Measurements from ENCODE around the gene SMAP2.

The SMAP2 gene

DNA sequence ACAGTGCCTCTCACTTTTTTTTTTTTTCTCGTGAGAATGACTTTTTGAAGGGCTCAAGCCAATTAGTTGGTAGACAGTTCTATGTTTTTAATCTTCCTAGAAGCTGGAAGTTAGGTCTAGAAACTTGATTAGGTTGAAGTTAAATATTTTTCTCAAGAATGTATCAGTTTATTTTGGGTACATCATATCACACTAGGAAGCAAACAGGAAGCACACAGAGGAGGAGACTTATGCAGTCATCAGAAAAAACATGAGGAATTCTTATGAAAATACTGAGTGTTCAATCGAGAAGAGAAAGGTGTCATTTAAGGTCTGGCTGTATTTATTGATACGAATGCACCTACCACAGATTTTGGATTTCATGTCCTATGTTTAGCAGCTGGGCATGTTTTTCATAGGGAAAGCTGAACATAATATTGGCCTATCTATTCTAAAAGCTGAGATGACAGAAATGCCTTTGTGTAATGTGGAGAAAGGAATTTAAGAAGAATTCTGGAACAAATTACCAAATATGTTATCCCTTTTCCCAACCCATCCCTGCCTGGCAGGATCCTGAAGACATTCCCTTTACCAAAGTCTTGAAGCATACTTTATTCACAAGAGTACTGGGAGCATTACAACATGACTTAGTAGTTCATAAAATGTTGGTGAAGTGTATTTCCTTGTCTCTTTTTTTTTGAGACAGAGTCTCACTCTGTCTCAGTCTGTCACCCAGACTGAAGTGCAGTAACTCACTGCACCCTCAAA is 59.3 kb downstream of the SMAP2 start:
- no peak for TF ChIP-seq CTCF (IDR thresholded peaks at IDR 0.05; ENCODE audit: insufficient read depth, missing control alignments)
- FAIRE-seq (no peak), DNase-seq (ENCODE audit: insufficient read length, low spot score) (no peak)

DNA sequence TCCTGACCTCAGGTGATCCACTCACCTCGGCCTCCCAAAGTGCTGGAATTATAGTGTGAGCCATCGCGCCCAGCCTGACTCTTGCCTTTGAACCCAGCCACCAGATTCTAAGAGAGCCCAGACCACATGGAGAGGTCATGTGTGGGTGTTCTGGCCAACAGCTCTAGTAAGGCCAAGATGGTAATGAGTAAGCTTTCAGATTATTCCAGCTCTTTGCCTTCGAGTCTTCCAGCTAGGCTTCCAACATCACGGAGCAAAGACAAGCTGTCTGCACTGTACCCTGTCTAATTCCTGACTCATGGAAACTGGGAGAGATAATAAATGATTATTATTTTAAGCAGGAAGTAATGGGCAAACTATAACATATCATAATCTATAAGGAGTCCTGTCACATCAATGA is 61.9 kb downstream of the SMAP2 start:
- DNase-seq (ENCODE audit: insufficient read length, low spot score) = no peak
- FAIRE-seq = no peak
- TF ChIP-seq CTCF (IDR thresholded peaks at IDR 0.05; ENCODE audit: insufficient read depth, missing control alignments) = no peak

GRCh38 chr1:40435876-40436275 is 62.3 kb downstream of the SMAP2 start:
- FAIRE-seq (no peak), DNase-seq (ENCODE audit: insufficient read length, low spot score) (no peak)
- no peak for TF ChIP-seq CTCF (IDR thresholded peaks at IDR 0.05; ENCODE audit: insufficient read depth, missing control alignments)

GRCh38 chr1:40438391-40439015 is 65.0 kb downstream of the SMAP2 start:
- TF ChIP-seq CTCF (IDR thresholded peaks at IDR 0.05; ENCODE audit: insufficient read depth, missing control alignments) = peak; percentile 71
- DNase-seq (ENCODE audit: insufficient read length, low spot score) (peak; percentile 29), FAIRE-seq (peak; percentile 89)

GRCh38 chr1:40439247-40439646 is 65.7 kb downstream of the SMAP2 start:
- TF ChIP-seq CTCF (IDR thresholded peaks at IDR 0.05; ENCODE audit: insufficient read depth, missing control alignments) = no peak
- DNase-seq (ENCODE audit: insufficient read length, low spot score) (no peak), FAIRE-seq (no peak)

GRCh38 chr1:40449684-40450494 is 76.4 kb downstream of the SMAP2 start, which contains the start of gene ZFP69B:
TSS of gene ZFP69B (plus strand) at chr1:40450476. CDS start at chr1:40450962, 486 bp downstream.
- DNase-seq (ENCODE audit: insufficient read length, low spot score) (peak; percentile 88), FAIRE-seq (no peak)
- no peak for TF ChIP-seq CTCF (IDR thresholded peaks at IDR 0.05; ENCODE audit: insufficient read depth, missing control alignments)
